EL (cell line): ENCODE measurements around the gene CCDC97.
"Not testable (repeated sequence)": the region's sequence is repeated elsewhere in the genome, so short reads cannot be mapped to it uniquely, and the experiment has no call there.

Experiments
- DNase-seq: peaks from one replicate; pipeline ENCODE4 v3.0.0-alpha.2; 2016

The CCDC97 gene

DNA sequence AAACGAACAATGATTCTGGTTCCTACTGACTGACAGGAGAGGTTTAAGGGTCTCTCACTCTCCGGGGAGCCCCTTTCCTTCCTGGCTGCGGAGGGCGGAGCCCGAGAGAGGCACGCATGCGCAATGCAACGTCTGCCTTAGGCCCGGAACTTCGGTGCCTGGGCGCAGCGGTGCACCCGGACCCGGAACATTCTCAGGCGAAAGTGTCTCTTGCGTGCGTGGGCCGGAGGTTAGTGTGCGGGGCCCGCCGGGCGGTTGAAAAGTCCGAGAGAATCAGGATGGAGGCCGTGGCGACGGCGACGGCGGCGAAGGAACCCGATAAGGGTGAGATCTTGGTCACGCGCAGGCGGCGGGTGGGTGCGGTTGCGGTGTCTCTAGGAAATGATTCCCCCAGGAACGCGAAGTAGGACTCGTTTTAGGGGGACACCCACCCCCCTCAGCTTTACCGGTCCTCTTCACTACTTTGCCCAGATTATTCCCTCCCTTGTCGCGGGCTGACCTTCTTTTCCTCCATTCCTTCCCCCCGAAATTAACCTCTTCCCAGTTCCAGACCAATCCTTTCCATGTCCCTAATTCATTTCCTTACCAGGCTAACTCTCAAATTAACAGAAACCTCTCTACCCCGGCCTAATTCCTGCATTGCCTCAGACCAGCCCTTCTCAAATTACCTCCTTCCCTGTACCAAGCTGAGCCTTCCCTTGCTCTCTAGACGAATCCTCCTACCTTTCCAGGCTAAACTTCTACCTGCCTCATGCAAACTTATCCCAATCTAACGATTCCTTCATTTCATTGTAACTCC lies at the start of gene CCDC97:
Gene CCDC97, plus strand, starts transcription at position 140 of the 799 bp plus-strand sequence. Its CDS starts 139 bp downstream, at position 279.
- DNase-seq: peak; percentile 85

DNA sequence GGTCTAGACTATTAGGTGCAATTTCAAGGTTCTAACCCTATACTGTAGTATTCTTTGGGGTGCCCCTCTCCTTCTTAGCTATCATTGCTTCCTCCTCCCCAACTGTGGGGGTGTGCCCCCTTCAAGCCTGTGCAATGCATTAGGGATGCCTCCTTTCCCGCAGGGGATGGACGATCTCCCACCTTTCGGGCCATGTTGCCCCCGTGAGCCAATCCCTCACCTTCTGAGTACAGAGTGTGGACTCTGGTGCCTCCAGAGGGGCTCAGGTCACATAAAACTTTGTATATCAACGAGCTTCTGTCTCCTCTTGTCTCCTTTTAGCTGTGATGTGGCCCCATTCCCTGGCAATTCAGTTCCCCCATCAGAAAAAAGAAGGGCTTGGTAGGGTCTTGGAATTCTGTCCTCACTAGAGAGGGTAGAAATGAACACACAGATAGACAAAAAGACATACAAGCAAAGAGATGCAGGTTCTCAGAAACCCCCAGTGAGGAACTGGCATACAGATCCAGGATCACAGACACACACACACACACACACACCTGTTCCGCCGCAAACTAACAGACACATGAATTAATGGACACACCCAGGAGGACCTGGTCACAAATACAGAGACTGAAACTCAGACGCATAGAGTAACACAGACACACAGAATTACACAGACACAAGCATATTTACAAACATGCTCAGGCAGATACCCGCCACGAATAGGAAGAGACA lies 48.3 kb upstream of the CCDC97 start:
- no peak for DNase-seq

- DNase-seq: peak; percentile 69
These were observed 46.7 kb upstream of the CCDC97 start for GRCh38 chr19:41263042-41263849.

- DNase-seq: peak; percentile 100
These were observed 46.0 kb upstream of the CCDC97 start, which contains the start of gene HNRNPUL1 for GRCh38 chr19:41263850-41264580. Gene HNRNPUL1 (plus strand): TSS chr19:41264372. CDS start chr19:41264504, 132 bp downstream.

- DNase-seq: peak; percentile 65
These were observed 45.2 kb upstream of the CCDC97 start for GRCh38 chr19:41264581-41265394.

DNA sequence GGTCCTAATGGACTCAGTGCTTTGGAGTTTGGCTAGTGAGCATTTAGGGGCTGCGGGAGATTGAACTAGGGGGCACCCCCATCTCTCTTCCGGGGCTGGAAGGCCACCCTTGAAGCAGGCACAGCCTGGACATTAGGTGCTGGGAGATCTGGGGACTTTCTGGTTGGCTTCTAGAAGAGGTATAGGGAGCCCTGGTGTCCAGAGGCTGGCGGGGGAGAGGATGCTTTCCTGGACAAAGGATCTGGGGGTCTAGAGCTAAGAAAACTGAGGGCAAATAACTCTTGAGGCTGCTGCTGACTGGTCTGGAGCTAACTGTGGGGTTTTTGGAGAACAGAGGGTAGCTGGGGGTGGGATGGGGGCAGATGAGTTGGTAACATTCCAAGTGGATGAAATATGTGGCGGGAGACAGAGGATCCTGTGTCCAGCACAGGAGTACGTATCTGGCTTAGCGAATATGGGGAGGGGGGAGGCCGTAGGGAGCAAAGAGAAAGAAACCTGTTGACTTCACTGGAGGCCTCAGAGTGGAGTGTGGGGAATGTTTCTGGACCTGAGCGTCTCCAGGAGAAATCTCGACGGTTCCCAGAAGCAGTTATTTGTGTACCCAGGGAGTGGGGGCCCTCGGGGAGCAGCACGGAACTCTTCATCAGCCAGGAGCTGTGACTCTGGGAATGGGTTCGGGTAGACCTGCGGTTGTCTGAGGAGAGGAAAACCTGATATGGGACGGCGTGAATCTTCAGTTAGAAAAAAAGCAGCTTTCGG lies 44.4 kb upstream of the CCDC97 start:
- peak; percentile 45 for DNase-seq

- no peak for DNase-seq
These were observed 40.9 kb upstream of the CCDC97 start for GRCh38 chr19:41269055-41269454.

DNA sequence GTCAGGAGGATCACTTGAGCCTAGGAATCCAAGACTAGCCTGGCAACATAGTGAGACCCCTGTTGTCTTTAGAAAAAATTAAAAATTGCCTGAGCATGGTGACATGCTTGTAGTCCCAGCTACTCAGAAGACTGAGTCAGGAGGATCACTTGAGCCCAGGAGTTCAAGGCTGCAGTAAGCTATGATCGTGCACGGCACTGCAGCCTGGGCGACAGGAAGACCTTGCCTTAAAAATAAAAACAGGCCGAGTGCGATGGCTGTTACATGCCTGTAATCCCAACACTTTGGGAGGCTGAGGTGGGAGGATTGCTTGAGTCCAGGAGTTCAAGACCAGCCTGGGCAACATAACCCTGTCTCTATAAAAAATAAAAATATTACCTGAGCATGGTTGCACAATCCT lies 40.4 kb upstream of the CCDC97 start:
- DNase-seq: no peak

DNA sequence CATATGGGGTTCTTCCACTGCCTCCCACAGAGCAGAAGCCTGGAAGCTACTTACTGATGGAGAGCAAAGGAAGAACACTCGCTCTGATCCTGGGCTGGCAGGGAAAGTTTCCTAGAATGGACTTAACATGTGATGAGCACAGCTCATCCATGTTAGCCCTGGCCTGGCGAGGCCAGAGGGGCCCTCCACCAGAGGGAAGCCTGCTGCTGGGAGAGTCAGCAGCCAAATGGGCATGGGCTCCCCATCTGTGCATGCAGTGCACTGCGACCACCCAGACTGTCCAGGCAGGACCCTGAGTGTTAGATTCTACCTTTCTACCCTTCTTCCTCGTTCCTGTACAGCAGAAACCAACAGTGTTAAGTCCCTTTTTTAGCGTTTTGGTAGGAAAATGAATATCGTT lies 36.9 kb upstream of the CCDC97 start:
- DNase-seq: no peak

DNA sequence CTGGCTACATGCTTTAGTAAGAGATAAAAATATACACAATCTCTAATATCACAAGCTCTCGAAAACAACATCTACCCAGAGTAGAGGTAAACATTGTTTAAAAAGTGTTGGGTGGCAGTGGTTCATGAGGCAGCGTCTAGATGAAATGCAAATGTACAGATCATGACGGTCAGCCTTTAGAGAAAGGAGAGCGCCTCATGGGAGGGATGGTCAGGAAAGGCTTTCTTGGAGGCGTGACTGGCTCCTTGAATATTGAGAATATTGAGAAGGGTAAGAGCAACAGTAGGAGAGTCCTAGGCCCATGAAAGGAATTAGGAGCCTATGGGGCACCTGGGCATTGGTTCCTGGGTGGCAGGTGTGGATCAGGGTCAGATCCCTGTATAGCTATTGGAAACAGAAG lies 35.2 kb upstream of the CCDC97 start:
- no peak for DNase-seq

- no peak for DNase-seq
These were observed 33.7 kb upstream of the CCDC97 start for GRCh38 chr19:41276231-41276630.

DNA sequence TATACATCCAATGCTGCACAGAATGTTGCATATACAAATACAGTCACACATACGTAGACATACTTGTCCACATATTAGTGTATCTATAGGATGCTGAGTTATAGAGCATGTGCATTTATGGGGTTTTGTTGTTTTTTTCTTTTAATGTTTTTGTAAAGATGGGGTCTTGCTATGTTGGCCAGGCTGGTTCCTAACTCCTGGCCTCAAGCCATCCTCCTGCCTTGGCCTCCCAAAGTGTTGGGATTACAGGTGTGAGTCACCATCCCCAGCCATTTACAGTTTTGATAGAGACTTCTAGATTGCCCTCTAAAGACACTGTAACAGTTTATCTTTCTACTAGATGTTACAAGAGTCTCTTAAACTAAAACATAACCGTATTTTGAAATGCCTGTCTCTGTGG lies 31.5 kb upstream of the CCDC97 start:
- no peak for DNase-seq

- DNase-seq: no peak
These were observed 21.1 kb upstream of the CCDC97 start for GRCh38 chr19:41288673-41289530.

- not testable (repeated sequence) for DNase-seq
These were observed 20.2 kb upstream of the CCDC97 start for GRCh38 chr19:41289814-41290213.

GRCh38 chr19:41294393-41294792 lies 15.6 kb upstream of the CCDC97 start:
- no peak for DNase-seq

DNA sequence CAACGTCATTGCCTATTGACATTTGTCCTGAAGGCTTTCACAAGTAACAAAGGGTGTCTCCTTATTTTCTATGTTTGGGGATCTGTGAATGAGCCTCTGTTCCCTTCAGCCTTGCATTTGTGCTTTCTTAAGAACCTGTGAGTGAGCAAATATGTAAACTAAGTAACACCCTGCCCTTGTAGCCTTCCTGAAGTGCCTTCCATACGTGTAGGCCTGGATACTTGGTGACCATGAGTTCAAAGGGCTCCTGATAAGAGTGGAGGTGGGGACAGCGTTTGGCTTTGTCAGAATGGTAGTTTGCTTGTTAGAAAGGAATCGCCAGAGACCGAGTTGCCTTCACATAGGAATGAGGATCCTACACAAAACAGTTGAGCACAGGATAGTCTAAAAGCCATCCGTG lies 14.5 kb upstream of the CCDC97 start:
- no peak for DNase-seq

GRCh38 chr19:41296433-41296871 lies 13.5 kb upstream of the CCDC97 start:
- DNase-seq: no peak

DNA sequence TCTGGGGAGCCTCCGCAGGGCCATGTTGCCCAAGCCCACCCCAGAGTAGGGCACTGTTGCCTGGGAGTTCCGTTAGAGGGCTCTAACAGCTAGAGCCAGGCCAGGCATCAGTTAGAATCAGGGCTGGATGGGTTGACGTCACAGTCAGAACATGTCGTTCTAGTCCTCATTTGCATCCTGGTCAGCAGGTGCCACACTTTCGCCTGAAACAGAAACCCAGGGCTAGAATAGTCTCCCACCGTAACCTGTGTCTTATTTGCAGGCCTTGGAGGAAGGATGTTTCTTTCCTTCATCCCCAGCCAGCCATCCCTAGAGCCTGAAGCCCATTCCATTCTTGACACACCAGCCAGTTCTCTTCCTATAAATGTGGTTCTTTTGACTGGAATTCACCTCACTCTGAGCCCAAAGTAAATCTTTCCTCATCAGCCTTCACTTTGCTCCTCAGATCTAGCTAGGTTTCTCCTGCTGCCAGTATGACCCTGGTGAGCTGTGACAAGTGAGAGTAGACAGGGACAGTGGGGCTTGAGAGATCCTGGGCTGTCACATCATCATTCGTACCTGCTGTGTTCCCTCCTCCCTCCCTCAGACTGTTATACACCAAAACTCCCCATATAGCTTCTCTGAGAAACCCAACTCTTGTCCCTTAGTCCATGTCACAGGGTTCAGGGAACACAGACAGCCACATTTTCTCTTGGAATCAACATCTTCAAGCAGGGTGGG lies 12.2 kb upstream of the CCDC97 start:
- no peak for DNase-seq

DNA sequence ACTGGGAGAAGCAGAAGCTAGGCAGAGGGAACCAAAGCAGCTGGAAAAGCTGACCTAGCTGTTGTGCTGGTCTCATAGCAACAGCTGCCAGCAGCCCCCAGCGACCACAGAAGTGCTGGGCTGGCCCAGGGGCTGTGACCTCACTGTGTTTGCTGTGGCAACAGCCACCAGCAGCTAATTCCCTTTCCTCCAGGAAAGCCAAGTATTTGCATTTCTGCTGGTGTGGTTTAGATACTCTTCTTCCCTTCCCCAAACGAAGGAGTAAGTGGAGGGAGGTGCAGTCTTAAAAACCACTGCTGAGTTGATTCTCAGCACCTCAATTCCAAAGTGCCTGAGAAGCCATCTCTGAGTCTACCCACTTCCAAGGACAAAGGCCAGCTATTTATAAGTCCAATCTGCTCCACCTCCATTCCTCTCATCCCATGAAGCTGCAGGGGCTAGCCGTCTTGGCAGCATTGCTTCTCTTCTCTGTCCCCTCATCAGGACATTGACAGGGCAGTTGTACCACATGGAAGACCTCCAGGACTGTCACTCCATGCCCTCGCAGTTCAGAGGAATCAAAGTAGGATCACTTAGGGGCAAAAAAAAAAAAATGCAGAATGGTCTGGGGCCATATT lies 11.5 kb upstream of the CCDC97 start:
- DNase-seq: peak; percentile 44
